HG02943 (cell line): ENCODE measurements around the gene TBC1D13.
"Not testable (repeated sequence)": the region's sequence is repeated elsewhere in the genome, so short reads cannot be mapped to it uniquely, and the experiment has no call there.

Source experiments
- ATAC-seq: cut with Tn5 transposase; IDR thresholded peaks from one replicate; pipeline ENCODE4 v1.9.1; 2021; ENCODE audit warnings: mild to moderate bottlenecking, low read depth, moderate library complexity; ENCODE audit not compliant: unreplicated experiment

Gene TBC1D13, protein sequence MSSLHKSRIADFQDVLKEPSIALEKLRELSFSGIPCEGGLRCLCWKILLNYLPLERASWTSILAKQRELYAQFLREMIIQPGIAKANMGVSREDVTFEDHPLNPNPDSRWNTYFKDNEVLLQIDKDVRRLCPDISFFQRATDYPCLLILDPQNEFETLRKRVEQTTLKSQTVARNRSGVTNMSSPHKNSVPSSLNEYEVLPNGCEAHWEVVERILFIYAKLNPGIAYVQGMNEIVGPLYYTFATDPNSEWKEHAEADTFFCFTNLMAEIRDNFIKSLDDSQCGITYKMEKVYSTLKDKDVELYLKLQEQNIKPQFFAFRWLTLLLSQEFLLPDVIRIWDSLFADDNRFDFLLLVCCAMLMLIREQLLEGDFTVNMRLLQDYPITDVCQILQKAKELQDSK

GRCh38 chr9:128786681-128787601, at the start of gene TBC1D13:
Gene TBC1D13, plus strand, starts transcription at chr9:128787253. Its CDS starts 101 bp downstream, at chr9:128787354.
- ATAC-seq, result peak; percentile 80

DNA sequence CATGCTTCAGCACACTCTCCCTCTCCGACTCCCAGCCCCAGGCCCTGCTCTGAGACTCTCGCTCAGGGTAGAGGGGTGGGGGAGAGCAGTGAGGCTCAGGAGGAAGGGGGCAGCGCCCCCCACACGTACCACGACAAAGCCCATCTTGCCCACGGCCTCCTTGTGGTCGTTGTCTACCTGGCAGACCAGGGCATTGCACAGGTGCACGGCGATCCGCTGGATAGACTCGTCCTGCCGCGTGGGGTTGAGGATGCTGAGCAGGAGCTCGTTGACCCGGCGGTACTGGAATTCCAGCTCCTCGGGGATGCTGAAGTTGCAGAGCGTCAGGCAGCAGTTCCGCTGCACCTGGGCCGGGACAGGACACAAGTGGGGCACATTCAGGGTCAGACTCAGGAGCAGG, 44.7 kb upstream of the TBC1D13 start:
- ATAC-seq, result no peak

DNA sequence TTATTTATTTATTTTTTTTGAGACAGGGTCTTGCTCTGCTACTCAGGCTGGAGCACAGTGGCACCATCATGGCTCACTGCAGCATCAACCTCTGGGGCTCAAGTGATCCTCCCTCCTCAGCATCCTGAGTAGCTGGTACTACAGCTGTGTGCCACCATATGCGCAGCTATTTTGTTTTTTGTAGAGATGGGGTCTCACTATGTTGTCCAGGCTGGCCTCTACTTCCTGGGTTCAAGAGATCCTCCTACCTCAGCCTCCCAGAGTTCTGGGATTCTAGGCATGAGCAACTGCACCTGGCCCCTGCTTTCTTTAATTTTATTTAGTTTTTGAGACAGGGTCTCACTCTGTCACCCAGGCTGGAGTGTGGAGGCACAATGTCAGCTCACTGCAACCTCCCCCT, 43.6 kb upstream of the TBC1D13 start:
- no peak for ATAC-seq

DNA sequence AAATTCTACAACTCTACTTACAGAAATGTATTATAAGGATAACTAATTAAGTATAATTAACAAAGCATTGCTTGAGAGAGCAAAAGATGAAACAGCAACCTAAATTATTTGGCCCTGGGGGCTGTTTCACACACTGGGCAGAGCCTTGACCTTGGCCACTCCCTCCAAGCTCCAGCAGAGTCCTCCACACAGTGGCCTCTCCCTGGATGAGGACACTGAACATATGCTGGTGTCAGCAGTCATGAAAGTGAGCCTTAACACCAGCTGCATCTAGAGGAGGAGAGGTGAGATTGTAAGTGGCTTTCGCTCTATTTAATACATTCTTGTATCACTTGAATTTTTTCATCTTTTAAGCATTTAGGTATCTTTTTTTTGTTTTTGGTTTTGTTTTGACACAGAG, 39.8 kb upstream of the TBC1D13 start:
- no peak for ATAC-seq

DNA sequence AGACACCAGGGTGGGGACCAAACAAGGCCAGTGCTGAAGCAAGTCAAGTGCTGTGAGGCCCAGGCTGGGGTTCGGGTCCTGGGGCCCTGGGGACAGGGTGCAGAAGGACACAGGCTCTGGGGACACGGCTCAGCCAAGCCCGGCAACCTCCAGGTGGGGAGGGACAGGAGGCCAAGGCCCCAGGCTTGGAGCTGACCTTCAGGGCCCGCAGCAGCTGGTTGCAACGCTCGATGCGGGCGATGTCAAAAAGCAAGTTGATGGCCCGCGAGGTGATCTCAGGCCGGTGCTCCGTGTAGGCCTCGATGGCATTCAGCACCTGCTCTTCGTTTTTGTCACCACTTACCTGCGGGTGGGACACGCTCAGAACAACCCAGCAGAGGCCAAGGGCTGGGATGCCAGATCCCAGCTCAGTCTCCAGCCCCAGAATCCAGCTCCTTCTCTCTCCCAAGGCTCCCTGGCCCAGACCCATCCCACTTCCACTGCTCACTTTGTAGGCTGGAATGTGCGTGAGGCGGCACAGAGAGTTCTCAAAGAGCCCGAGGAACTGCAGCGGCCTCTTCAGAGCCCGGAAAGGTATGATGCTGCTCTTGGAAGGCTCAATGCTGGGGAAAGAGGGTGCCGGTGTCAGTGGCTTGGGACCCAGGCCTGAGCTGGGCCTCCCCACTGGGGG, 36.0 kb upstream of the TBC1D13 start:
- ATAC-seq, result no peak

DNA sequence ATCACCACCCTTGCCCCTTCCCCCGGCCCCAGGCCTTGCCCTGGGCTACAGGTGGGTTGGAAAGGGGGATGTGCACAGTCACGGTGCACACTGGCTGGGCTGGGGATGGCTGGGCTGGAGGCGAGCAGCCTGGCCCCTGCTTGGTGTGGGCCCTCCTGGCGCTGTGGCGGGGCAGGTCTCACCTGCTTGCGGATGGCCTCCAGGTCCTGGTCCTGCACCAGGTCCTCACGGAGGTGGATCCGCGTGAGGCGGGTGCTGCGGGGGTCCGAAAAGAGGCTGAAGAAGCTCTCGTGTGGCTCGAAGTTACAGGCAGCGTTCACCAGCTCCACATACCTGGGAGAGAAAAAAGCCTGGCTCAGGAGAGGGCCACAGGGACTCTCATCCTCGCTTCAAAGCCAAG, 33.4 kb upstream of the TBC1D13 start:
- ATAC-seq, result no peak

DNA sequence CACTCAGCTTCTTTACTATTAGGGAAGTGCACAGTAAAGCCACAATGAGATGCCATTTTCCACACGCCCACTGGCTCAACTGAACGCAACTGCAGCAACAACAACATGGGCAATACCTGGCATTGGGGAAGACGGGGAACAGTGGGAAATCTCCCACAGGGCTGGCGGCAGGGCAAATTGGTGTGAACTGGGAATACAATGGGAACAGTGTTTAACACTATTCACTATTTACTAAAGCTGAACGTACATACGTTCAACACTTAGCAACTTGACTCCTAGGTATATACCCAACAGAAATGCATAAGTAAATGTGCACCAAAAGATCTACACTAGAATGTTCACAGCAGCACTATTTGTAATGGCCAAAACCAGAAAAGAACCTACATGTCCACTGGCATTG, 29.5 kb upstream of the TBC1D13 start:
- no peak for ATAC-seq

DNA sequence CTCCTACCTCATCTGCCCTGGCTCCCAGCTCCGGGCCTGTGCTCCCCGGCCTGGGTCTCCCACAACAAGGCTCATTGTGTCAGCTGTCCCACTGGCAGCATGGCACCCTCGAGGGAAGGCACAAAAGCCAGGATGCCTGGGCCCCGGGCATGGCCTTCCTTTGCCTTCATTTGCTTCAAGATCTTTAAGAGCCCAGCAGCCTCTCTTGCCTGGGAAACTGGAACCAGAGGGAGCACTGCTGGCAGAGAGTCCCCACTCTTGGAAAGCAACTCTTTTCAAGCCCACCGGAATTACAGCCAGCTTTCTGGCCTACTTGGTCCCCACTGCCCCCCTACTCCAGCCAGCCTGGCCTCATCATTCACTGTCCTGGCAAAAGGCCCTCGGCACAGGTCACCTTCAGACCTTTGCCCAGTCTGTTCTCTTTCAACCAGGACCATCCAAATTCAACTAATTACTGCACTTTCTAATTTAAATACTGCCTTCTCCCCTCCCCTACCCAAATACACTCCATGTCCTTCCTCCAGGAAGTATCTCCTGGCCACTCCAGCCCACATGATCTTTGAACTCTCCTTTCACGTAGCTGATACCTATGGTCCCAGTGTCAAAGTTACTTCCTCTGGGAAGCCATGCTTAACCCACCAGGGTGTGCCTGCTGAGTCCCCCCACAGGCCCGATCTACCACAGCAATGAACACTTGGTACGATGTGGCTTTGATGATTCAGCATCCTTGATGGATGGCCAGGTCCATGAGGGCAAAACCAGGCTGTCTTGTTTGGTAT, 24.2 kb upstream of the TBC1D13 start:
- ATAC-seq, result no peak

DNA sequence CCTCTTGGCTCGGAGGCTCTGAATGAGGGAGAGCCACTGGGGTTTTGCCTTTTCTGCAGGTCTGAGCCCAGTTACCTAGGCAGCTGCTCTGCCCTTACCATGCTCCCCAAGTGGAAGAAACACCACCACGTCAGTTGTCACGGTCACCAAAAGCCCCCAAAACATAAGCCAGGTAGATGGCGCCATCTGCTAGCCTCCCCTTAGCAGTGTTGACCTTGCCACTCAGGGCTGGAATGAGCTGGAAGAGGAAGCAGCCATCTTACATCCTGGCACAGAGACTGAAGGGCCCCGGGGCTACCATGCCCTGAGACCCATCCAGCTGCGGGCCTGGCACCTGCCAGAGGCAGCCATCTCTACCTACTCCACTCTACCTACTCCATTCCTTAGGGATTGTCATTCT, 22.7 kb upstream of the TBC1D13 start:
- no peak for ATAC-seq

- ATAC-seq, result no peak
These were observed 21.6 kb upstream of the TBC1D13 start for GRCh38 chr9:128765499-128765898.

- no peak for ATAC-seq
These were observed 18.4 kb upstream of the TBC1D13 start for GRCh38 chr9:128768606-128769005.

DNA sequence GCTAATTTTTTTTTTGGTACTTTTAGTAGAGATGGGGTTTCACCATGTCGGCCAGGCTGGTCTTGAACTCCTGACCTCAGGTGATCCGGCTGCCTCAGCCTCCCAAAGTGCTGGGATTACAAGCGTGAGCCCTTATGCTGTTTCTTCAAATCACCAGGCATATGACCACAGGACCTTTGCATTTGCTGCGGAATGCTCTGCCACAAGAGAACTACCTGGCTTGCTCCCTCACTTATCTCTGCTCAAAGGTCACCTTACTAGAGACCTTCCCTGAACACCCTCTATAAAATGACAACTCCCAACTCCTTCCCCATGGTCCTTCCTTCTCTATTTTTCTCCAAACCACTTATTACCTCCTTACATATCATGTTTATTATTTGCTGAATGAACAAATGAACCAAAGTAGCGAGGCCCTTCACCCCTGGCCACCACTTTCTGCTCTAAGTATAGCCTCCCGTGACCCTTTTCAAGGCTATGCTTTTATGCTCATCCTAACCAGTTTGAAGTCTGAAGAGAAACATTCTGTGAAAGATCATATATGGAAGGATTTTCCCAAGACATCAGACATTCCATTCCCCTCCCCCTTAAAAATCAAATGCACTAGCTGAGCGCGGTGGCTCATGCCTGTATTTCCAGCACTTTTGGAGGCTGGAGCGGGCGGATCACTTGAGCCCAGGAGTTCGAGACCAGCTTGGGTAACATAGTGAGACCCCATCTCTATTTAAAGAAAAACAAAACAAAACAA, 16.6 kb upstream of the TBC1D13 start:
- ATAC-seq, result no peak

GRCh38 chr9:128771094-128771721, 15.8 kb upstream of the TBC1D13 start:
- peak; percentile 9 for ATAC-seq

DNA sequence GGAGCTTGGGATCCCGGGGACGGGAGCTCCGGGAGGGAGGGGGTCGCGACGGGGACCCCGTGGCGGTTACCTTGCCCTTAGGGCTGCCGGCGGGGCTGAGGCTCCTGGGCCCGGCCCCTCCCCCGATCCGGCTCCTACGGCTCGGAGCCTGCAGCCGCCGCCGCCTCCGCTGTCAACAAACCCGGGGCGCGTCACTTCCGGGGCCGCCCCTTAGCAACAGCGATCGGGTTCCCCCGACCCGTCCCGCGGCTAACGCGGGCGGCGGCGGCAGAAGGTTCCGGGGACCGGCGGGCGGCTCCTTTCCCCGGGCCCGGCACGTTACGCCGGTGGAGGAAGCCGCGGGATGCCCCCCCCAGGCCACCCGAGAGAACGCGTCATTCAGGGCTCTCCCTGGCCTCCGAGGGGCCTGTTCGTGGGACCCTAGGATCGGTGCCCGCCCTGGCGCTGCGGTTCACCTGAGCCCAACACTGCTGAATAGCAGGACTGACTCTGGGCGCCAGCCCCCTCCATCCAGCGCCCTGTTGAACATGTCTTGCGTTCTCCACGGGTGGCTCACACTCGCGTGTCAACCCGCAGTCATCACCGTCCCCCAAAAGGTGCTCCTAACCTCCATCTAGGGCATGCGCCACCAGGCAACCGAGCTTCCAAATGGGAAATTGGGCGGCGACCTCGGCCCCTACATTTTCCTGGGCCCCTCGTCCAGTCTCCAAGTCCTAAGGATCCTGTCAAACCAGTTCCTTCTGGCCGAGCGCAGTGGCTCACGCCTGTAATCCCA, 15.1 kb upstream of the TBC1D13 start, which contains the start of gene ZER1:
ZER1 (minus strand) TSS at position 183 of the 775 bp plus-strand sequence. CDS start 16,362 bp downstream, outside the sequence.
- peak; percentile 84 for ATAC-seq

DNA sequence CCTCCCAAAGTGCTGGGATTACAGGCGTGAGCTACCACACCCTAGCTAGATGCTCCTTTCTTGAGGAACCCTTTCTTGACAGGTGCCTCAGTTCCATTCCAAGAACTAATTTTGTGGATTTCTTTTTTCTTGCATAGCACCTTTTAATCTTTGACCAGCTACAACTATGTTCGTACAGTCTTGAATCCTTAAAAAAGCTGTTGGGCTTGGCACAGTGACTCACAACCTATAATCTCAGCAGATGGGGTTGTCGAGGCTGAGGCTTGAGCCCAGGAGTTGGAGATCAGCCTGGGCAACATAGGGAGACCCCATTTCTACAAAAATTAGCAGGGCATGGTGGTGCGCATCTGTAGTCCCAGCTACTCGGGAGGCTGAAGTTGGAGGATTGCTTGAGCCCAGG, 14.0 kb upstream of the TBC1D13 start:
- ATAC-seq, result no peak

GRCh38 chr9:128774804-128775203, 12.2 kb upstream of the TBC1D13 start:
- no peak for ATAC-seq

DNA sequence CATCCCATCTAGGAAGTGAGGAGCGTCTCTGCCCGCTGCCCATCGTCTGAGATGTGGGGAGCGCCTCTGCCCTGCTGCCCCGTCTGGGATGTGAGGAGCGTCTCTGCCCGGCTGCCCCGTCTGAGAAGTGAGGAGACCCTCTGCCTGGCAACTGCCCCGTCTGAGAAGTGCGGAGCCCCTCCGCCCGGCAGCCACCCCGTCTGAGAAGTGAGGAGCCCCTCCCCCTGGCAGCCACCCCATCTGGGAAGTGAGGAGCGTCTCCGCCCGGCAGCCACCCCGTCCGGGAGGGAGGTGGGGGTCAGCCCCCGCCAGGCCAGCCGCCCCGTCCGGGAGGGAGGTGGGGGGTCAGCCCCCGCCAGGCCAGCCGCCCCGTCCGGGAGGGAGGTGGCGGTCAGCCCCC, 7.0 kb upstream of the TBC1D13 start:
- not testable (repeated sequence) for ATAC-seq
